Measurements from ENCODE around the gene CPXM2.

The CPXM2 gene

GRCh38 chr10:123847686-123848432 lies 43.7 kb downstream of the CPXM2 start:
- FAIRE-seq: no peak

- no peak for FAIRE-seq
Measured at GRCh38 chr10:123843835-123844234, 47.8 kb downstream of the CPXM2 start.

- no peak for FAIRE-seq
Measured at GRCh38 chr10:123842692-123843385, 48.8 kb downstream of the CPXM2 start.

GRCh38 chr10:123841560-123841959 lies 50.0 kb downstream of the CPXM2 start:
- no peak for FAIRE-seq

- FAIRE-seq: no peak
Measured at GRCh38 chr10:123841115-123841514, 50.5 kb downstream of the CPXM2 start.

GRCh38 chr10:123840714-123841113 lies 50.9 kb downstream of the CPXM2 start:
- FAIRE-seq: no peak

- FAIRE-seq: no peak
Measured at GRCh38 chr10:123838596-123839310, 52.9 kb downstream of the CPXM2 start.

GRCh38 chr10:123837756-123838155 lies 53.9 kb downstream of the CPXM2 start:
- no peak for FAIRE-seq

GRCh38 chr10:123836418-123837145 lies 55.0 kb downstream of the CPXM2 start:
- FAIRE-seq: no peak

- FAIRE-seq: no peak
Measured at GRCh38 chr10:123835575-123835974, 56.0 kb downstream of the CPXM2 start.

- FAIRE-seq: no peak
Measured at GRCh38 chr10:123833170-123833850, 58.3 kb downstream of the CPXM2 start.

- FAIRE-seq: no peak
Measured at GRCh38 chr10:123831259-123831658, 60.3 kb downstream of the CPXM2 start.

- no peak for FAIRE-seq
Measured at GRCh38 chr10:123821136-123821535, 70.5 kb downstream of the CPXM2 start.

- FAIRE-seq: no peak
Measured at GRCh38 chr10:123809632-123810031, 82.0 kb downstream of the CPXM2 start.

- FAIRE-seq: no peak
Measured at GRCh38 chr10:123808906-123809305, 82.7 kb downstream of the CPXM2 start.

- no peak for FAIRE-seq
Measured at GRCh38 chr10:123808286-123808685, 83.3 kb downstream of the CPXM2 start.

GRCh38 chr10:123807444-123808035 lies 84.1 kb downstream of the CPXM2 start:
- FAIRE-seq: no peak

GRCh38 chr10:123804716-123805115 lies 86.9 kb downstream of the CPXM2 start:
- no peak for FAIRE-seq

GRCh38 chr10:123800821-123801220 lies 90.8 kb downstream of the CPXM2 start:
- no peak for FAIRE-seq

- no peak for FAIRE-seq
Measured at GRCh38 chr10:123800289-123800688, 91.3 kb downstream of the CPXM2 start.

GRCh38 chr10:123798856-123799255 lies 92.8 kb downstream of the CPXM2 start:
- FAIRE-seq: no peak

GRCh38 chr10:123797813-123798212 lies 93.8 kb downstream of the CPXM2 start:
- FAIRE-seq: no peak
